ENCODE data around the gene LBHD1. TPM values are rescaled to one million over a fixed set of nuclear protein-coding genes. Genes with fewer than 3 reads are reported as not detected.
A peak's percentile ranks its signal among the peaks of the same experiment; 100 is the strongest.

Gene LBHD1
- total RNA-seq, 1 donor = 4.3 TPM

DNA sequence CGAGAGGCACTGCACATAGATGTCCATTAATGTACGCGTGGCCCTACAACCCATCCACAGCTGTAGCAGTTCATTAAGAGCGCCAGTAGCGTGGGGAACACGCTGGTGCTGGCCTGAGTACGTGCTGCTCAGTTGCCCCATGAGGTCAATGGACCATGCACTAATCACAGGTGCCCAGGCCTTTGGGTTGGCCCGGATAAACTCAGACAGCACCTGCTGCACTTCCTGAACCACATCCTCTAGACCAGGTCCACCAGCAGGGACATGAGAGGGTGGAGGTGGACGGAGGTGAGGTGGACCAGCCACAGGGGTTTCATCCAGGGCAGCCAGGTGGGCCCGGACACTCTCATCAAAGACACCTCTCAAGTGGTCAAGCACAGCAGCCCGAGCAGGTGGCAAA, 22.6 kb downstream of the LBHD1 start:
- TF ChIP-seq, protein P1, sequence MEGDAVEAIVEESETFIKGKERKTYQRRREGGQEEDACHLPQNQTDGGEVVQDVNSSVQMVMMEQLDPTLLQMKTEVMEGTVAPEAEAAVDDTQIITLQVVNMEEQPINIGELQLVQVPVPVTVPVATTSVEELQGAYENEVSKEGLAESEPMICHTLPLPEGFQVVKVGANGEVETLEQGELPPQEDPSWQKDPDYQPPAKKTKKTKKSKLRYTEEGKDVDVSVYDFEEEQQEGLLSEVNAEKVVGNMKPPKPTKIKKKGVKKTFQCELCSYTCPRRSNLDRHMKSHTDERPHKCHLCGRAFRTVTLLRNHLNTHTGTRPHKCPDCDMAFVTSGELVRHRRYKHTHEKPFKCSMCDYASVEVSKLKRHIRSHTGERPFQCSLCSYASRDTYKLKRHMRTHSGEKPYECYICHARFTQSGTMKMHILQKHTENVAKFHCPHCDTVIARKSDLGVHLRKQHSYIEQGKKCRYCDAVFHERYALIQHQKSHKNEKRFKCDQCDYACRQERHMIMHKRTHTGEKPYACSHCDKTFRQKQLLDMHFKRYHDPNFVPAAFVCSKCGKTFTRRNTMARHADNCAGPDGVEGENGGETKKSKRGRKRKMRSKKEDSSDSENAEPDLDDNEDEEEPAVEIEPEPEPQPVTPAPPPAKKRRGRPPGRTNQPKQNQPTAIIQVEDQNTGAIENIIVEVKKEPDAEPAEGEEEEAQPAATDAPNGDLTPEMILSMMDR (IDR thresholded peaks at IDR 0.05; ENCODE audit: insufficient read depth, low read depth, low read length) = no peak
- no peak overlapping the region for H3K4me3 ChIP-seq (ENCODE audit: low read depth, low read length)

GRCh38 chr11:62648967-62649364, 23.1 kb downstream of the LBHD1 start:
- TF ChIP-seq, protein P1 (IDR thresholded peaks at IDR 0.05; ENCODE audit: insufficient read depth, low read depth, low read length) = no peak
- DNase-seq (ENCODE audit: low read depth) = no peak
- no peak overlapping the region for H3K4me3 ChIP-seq (ENCODE audit: low read depth, low read length)

More for the DNA sequence above, 22.6 kb downstream of the LBHD1 start:
- DNase-seq (ENCODE audit: low read depth) = no peak

DNA sequence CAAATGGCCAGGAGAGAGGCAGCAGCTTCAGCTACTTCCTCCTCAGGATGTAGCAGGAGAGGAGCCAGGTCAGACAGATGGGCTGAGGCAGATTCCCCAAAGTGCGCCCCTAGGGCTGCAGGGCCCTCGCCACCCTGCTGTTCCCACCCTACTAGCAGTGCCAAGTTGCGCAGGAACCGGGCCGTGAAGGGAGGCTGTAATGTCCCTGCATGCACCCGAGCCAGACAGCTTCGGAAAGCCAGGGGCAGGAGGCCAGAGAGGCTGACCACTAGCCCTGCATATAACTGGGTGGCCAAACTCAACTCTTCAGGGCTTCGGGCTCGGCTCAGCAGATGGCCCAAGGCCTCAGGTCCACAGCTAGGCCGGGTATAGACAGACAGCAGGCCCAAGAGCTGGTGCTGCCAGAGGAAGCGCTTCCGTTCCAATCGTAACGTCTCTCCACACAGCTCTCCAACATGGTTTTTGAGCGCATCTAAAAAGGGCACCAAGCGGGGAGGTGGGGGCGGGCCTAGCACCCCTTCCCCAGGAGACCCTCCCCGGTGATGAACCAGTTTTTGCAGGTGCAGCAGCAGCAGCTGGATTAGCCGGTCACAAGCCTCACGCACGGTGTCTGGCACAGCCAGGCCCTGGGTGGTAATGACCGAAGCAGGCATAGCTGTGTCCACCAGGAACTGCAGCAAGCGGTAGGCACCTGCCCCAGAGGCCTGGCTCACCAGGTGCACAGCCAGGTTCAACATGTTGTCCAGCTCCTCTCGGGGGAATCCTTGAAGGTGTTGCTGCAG, 23.7 kb downstream of the LBHD1 start:
- TF ChIP-seq, protein P1 (IDR thresholded peaks at IDR 0.05; ENCODE audit: insufficient read depth, low read depth, low read length) = no peak
- no peak for DNase-seq (ENCODE audit: low read depth)
- H3K4me3 ChIP-seq (ENCODE audit: low read depth, low read length) = no peak overlapping the region

DNA sequence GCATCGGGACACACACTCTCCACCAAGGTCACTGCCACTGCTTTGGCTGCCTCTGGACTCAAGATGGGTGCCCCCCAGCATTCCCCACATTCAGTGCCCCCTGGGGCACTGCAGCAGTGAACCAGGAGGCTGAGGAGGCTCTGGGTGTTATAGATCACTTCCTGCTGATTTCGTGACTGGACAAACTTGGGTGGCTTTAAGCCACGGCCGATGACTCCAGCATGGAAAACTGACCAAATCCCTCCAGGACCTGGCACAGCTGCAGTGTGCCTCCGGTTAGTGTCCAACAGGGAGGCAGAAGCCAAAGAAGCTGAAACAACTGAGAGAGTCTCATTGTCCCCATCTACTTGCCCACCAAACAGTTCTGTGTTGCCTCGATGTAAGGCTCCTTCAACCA, 24.5 kb downstream of the LBHD1 start:
- TF ChIP-seq, protein P1 (IDR thresholded peaks at IDR 0.05; ENCODE audit: insufficient read depth, low read depth, low read length) = no peak
- DNase-seq (ENCODE audit: low read depth) = no peak
- H3K4me3 ChIP-seq (ENCODE audit: low read depth, low read length) = no peak overlapping the region

- DNase-seq (ENCODE audit: low read depth) = no peak
- TF ChIP-seq, protein P1 (IDR thresholded peaks at IDR 0.05; ENCODE audit: insufficient read depth, low read depth, low read length) = no peak
- no peak overlapping the region for H3K4me3 ChIP-seq (ENCODE audit: low read depth, low read length)
Observed at GRCh38 chr11:62646825-62647608, 25.1 kb downstream of the LBHD1 start.

DNA sequence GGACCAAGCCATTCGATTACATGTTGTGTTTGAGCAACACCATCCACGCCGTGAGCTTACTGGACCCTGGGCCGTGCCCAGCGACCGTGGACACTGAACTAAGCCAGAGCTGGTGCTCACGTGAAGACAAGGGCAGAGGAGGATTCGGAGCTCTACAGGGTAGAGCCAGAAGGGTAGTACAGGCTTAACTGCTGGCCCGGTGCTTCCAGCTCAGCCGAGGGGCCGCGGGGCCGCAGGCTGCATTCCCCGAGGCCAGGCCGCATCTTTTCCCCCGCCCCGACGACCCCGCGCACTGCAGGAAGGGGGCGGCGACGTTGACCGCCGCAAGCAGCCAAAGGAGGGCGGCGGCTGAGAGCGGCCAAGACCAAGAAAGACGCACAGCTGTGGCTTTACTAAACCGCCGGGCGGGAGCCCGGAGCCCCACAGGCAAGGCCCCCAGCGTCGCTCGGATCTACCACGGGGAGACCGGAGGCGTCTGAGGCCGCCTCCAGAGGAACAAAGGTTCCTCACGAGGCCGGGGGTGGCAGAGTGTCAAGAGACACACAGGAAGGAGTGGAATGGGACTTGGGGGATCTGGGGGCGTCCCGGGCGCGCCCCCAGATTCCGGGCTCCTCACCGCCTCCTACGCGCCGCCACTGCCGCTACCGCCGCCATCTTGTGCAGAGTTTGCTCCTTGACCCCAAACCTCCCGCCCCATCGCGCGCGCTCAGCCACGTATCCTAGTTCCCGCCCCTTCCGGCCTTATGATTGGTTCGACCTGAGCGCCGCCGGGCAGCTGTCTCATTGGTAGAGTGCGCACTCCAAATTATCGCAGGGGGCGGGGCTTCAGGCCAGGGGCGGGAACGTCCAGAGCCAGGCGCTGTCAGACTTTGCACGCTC, 25.9 kb downstream of the LBHD1 start, which contains the start of gene GANAB:
GANAB (minus strand) TSS at position 668 of the 879 bp plus-strand sequence; CDS start at position 654, 14 bp downstream.
- TF ChIP-seq, protein P1 (IDR thresholded peaks at IDR 0.05; ENCODE audit: insufficient read depth, low read depth, low read length) = no peak
- H3K4me3 ChIP-seq (ENCODE audit: low read depth, low read length) = peak within 1 kb of the TSS; percentile 96
- DNase-seq (ENCODE audit: low read depth) = peak; percentile 98
